A549 (cell line): ENCODE measurements around the gene GPR137B. TPM values are rescaled to one million over a fixed set of nuclear protein-coding genes. Genes with fewer than 3 reads are reported as not detected.

Experiments used
- ATAC-seq, 2 experiments: fragments of 200-7000 bp in 1 of 2; fragments of >200 bp in 1 of 2; cut with Nextera tagmentation in 1 of 2; cut with Tn5 transposase in 1 of 2; 3 replicates each; pipeline versions ENCODE4 v1.8.0 to v1.9.1; 2018 to 2020; ENCODE audit warnings: mild to moderate bottlenecking in 1 of 2, moderate library complexity in 1 of 2
- CTCF ChIA-PET: fragments of 300-600 bp; sonication (Branson Sonifier 250); formaldehyde crosslinking; extraction: SDS; loops from one replicate; lab custom pipeline; 2021; ENCODE audit warnings: antibody characterized with exemption, inconsistent platforms; lab: Yijun Ruan, JAX
- POLR2A ChIA-PET: fragments of 350-600 bp; formaldehyde crosslinking; extraction: SDS; loops from one replicate; lab custom pipeline; 2021; ENCODE audit warnings: antibody characterized with exemption, inconsistent platforms; lab: Yijun Ruan, JAX
- DNase-seq, 2 experiments: peaks; one replicate each; pipeline versions ENCODE4 v3.0.0 to v3.0.0-alpha.2; 2011 to 2016; ENCODE audit warnings: low read depth in 1 of 2, low spot score in 1 of 2
- FAIRE-seq: peaks from 2 replicates; lab custom pipeline; 2011; peaks lifted over from hg19 to GRCh38; lab: Jason Lieb, UNC
- H3K27ac ChIP-seq, 2 experiments: fragments of >200 bp; sonication (Bioruptor Twin); formaldehyde crosslinking; 3 replicates each; pipeline ENCODE4 v1.5.1; 2016 to 2017
- H3K4me1 ChIP-seq: fragments of >200 bp; sonication (Bioruptor Twin); formaldehyde crosslinking; 3 replicates; pipeline ENCODE4 v1.6.1; 2016
- H3K4me2 ChIP-seq: fragments of >200 bp; sonication (Bioruptor Twin); formaldehyde crosslinking; 3 replicates; pipeline ENCODE4 v1.6.1; 2016
- H3K4me3 ChIP-seq: fragments of >200 bp; sonication (Bioruptor Twin); formaldehyde crosslinking; 3 replicates; pipeline ENCODE4 v1.5.1; 2016
- H3K9me3 ChIP-seq: fragments of >200 bp; sonication (Bioruptor Twin); formaldehyde crosslinking; 3 replicates; pipeline ENCODE4 v1.6.1; 2016
- CBX2 ChIP-seq: fragments of 200-600 bp; sonication (generic); IDR thresholded peaks from 2 replicates; pipeline ENCODE4 v1.6.1; 2016; ENCODE audit warnings: low read depth, mild to moderate bottlenecking, borderline replicate concordance
- MAX ChIP-seq: IDR thresholded peaks from 2 replicates; pipeline ENCODE4 v1.6.1; 2012
- RCOR1 ChIP-seq: fragments of 150-350 bp; IDR thresholded peaks from 2 replicates; pipeline ENCODE4 v1.6.1; 2014; ENCODE audit warnings: antibody characterized with exemption, low read length, low read depth
- USF2 ChIP-seq: fragments of 450-650 bp; IDR thresholded peaks from 2 replicates; pipeline ENCODE4 v1.6.1; 2014; ENCODE audit warnings: antibody characterized with exemption
- WGBS: methylation state at CpG from one replicate; pipeline ENCODE4 v1.1.6; 2017; ENCODE audit errors: missing lambda C conversion rate; 5-methylcytosine and 5-hydroxymethylcytosine counted together
- polyA plus RNA-seq, 4 experiments: library from polyadenylated mRNA; depleted of rRNA in 3 of 4; stranded (reverse); fragments of >200 nt; fragmentation: RNase III in 1 of 4; extraction: RNeasy Plus Mini Kit Qiagen cat#74134 plus additional on column Dnase treatment in 1 of 4; gene quantifications; 2 replicates in 3 of 4; 3 replicates in 1 of 4; pipeline ENCODE4 v1.2.3, GENCODE V29; 2011 to 2017

Gene GPR137B
- polyA plus RNA-seq, 2 of the 4 experiments (the other 2 are of a cell fraction), result 5.8 to 9.2 TPM

GRCh38 chr1:236258114-236258622 is 115.8 kb downstream of the GPR137B start:
- Histone ChIP-seq H3K4me3 (no peak overlapping the region), H3K27ac (no peak overlapping the region), H3K4me1 (no peaks in the 10 kb centered on the region), H3K4me2 (no peak overlapping the region), H3K9me3 (peaks cover 13% of the 10 kb centered on the region; the same call in 2 of the 3 replicates)
- no peak for TF ChIP-seq MAX
- TF ChIP-seq CBX2, result no peak
- no peak for TF ChIP-seq RCOR1
- no peak for TF ChIP-seq USF2
- WGBS, result 70% methylated on average over 4 of the region's 4 CpGs
- ATAC-seq, result no peak
- no peak for DNase-seq
- no peak for FAIRE-seq
- CTCF ChIA-PET, result no interaction called here
- POLR2A ChIA-PET, result no interaction called here

Other genes with a start within 250 kb of the GPR137B start
- 9.9 and 10.5 TPM in 2 replicates for gene NID1, start 77.4 kb upstream of the GPR137B start, polyA plus RNA-seq (2011; rRNA removed)
- 4.6 to 7.1 TPM (median 6.8 TPM) in 3 replicates for gene NID1, start 77.4 kb upstream of the GPR137B start, polyA plus RNA-seq (2017; fragmentation: RNase III; extraction: RNeasy Plus Mini Kit Qiagen cat#74134 plus additional on column Dnase treatment)
- gene ERO1B, start 139.4 kb downstream of the GPR137B start, polyA plus RNA-seq (2011; rRNA removed), result 7.7 and 9.8 TPM in 2 replicates
- gene ERO1B, start 139.4 kb downstream of the GPR137B start, polyA plus RNA-seq (2017; fragmentation: RNase III; extraction: RNeasy Plus Mini Kit Qiagen cat#74134 plus additional on column Dnase treatment), result 2.7 to 3.2 TPM (median 3.2 TPM) in 3 replicates